BJ (cell line): ENCODE data around the gene ENTHD1. TPM values are rescaled to one million over a fixed set of nuclear protein-coding genes. Genes with fewer than 3 reads are reported as not detected.

Source experiments
- CTCF ChIA-PET: fragments of 350-600 bp; formaldehyde crosslinking; extraction: SDS; loops from one replicate; lab custom pipeline; 2021; ENCODE audit warnings: antibody characterized with exemption, inconsistent platforms; lab: Yijun Ruan, JAX
- POLR2A ChIA-PET: fragments of 300-600 bp; sonication (Branson Sonifier 250); formaldehyde crosslinking; extraction: SDS; loops from one replicate; lab custom pipeline; 2021; ENCODE audit warnings: antibody characterized with exemption; lab: Charles Lee
- DNase-seq: peaks from one replicate; pipeline ENCODE4 v3.0.0-alpha.2; 2011; ENCODE audit warnings: low read depth
- H3K27me3 ChIP-seq: 2 replicates; pipeline ENCODE4 v1.6.0; 2011; ENCODE audit warnings: low read length; ENCODE audit not compliant: control insufficient read depth, insufficient read depth
- H3K36me3 ChIP-seq: 2 replicates; pipeline ENCODE4 v1.5.1; 2011; ENCODE audit warnings: low read length; ENCODE audit not compliant: control insufficient read depth, insufficient read depth
- H3K4me3 ChIP-seq: 2 replicates; pipeline ENCODE4 v1.5.1; 2011; ENCODE audit warnings: low read depth, mild to moderate bottlenecking, control low read depth, low read length
- polyA plus RNA-seq: library from polyadenylated mRNA; depleted of rRNA; stranded (reverse); fragments of >200 nt; gene quantifications from 2 replicates; pipeline ENCODE4 v1.2.3, GENCODE V29; 2011
- TF ChIP-seq, protein P1 (sequence below): IDR thresholded peaks from 2 replicates; pipeline ENCODE4 v1.5.1; 2011; ENCODE audit warnings: low read depth, mild to moderate bottlenecking, control low read depth, inconsistent platforms, low read length, moderate library complexity; ENCODE audit not compliant: insufficient read depth

ENTHD1 gene
- polyA plus RNA-seq, 1 experiment = not detected

DNA sequence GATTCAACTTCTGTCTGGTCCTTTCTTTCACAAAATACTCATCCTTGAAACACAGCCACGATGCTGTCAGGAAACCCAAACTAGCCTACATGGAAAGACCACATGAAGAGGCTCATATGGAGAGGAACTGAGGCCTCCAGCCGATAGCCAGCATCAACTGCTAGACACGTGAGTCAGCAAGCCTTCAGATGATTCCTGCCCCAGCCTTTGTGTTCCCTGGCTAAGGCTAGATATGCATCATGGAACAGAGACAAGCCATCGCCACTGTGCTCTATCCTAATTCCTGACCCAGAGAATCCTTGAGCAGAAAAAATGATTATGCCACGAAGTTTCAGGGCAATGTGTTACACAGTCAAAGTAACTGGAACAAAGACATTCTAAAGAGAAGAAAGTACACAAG, 75.5 kb downstream of the ENTHD1 start:
- ChIA-PET CTCF (no interaction called here), POLR2A (no interaction called here)
- TF ChIP-seq, protein P1, sequence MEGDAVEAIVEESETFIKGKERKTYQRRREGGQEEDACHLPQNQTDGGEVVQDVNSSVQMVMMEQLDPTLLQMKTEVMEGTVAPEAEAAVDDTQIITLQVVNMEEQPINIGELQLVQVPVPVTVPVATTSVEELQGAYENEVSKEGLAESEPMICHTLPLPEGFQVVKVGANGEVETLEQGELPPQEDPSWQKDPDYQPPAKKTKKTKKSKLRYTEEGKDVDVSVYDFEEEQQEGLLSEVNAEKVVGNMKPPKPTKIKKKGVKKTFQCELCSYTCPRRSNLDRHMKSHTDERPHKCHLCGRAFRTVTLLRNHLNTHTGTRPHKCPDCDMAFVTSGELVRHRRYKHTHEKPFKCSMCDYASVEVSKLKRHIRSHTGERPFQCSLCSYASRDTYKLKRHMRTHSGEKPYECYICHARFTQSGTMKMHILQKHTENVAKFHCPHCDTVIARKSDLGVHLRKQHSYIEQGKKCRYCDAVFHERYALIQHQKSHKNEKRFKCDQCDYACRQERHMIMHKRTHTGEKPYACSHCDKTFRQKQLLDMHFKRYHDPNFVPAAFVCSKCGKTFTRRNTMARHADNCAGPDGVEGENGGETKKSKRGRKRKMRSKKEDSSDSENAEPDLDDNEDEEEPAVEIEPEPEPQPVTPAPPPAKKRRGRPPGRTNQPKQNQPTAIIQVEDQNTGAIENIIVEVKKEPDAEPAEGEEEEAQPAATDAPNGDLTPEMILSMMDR = no peak
- H3K36me3 ChIP-seq = no peaks in the 10 kb centered on the region
- no peaks in the 10 kb centered on the region for H3K27me3 ChIP-seq
- H3K4me3 ChIP-seq = no peak overlapping the region
- no peak for DNase-seq

DNA sequence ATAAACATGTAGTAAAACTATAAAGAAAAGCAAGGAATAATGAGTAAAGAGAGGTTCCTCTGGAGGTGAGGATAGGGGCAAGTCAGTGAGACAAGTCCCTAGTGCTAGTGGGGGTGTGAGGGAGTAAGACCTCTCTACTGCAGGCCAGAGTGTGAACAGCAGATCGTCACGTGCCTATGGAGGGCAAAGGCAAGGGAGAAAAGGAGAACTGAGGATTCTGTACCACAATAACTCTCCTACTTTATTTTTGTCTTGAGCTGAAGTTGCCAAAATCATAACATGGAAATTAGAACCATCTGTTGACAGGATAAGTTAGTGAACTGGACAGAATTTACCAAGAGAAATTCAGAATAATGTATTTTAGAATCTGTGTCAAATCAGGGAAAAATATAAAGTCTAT, 77.6 kb downstream of the ENTHD1 start:
- no peak overlapping the region for H3K4me3 ChIP-seq
- DNase-seq = no peak
- TF ChIP-seq, protein P1 = no peak
- POLR2A ChIA-PET = no interaction called here
- CTCF ChIA-PET = no interaction called here
- H3K36me3 ChIP-seq = no peaks in the 10 kb centered on the region
- peaks cover 3% of the 10 kb centered on the region; the same call in 1 of the 2 replicates for H3K27me3 ChIP-seq

DNA sequence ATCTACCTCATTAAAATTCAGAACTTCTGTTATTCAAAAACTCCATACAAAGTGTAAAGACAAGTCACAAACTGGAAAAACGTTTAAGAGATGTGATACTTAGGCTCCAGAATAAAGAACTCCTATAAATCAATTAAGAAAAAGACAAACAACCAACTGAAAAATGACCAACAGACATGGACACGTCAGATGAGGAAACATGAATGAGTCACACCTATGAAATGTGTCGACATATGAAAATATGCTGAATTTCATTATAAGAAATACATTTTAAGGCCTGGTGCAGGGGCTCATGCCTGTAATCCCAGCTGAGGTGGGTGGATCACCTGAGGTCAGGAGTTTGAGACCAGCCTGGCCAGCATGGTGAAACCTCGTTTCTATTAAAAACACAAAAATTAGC, 78.7 kb downstream of the ENTHD1 start:
- Histone ChIP-seq H3K36me3 (no peaks in the 10 kb centered on the region), H3K4me3 (no peak overlapping the region), H3K27me3 (peaks cover 3% of the 10 kb centered on the region; the same call in 1 of the 2 replicates)
- ChIA-PET CTCF (no interaction called here), POLR2A (no interaction called here)
- DNase-seq = no peak
- TF ChIP-seq, protein P1 = no peak

DNA sequence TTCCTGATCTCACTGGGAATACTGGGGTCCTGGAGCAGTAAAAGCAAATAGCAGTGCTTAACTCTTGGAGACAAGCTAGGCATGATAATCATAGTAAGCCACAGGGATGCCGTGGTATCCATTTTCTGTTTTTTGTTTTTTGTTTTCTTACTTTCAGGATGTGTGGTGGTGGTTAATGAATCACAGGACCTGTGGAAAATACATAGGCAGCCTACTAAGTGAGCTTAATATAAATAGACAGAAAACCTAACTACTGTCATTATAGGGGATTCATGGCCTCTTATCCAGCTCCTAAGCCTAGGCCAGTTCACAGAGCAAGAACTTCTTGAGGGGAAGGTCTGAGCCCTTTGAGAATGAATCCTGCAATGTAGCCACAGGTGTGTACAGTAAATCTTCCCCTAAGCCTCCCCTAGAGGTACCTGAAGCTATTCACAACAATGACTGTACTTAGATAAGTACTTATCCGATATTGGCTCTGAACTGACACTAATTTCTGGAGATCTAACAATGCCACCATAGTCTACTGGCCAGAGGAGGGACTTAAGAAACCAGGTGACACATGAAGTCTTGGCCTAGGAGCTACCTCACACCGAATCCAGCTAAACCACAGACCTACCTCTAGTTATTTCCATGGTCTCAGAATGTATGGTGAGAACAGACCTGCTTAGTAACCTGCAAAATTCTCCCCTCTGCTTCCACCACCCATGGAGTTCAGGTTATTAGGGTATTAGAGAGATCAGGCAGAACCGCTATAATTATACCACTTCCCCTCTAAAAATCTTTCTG, 83.6 kb downstream of the ENTHD1 start:
- no peaks in the 10 kb centered on the region for H3K36me3 ChIP-seq
- CTCF ChIA-PET = interaction anchor here (0.8 kb wide), 1 partner anchor 275 kb away, joined by 4 read pairs; no protein-coding TSS in a partner anchor

DNA sequence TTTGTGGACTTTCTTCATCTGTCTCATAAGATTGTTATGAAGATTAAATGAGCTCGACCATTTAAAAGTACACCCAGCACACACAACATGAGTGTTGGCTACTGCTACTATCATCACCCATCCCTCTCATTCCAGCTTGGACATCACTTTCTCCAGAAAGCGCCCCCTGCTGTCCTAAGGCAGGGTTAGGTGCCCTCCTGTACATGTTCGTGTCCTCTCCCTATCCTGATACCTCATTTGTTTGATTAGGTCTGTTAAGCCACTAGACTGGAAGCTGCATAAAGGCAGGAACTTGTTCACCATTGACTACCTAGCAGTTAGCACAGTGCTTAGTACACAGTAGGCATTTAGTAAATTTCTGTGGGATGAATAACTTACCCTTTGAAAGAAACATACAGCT, 85.5 kb downstream of the ENTHD1 start:
- Histone ChIP-seq H3K4me3 (no peak overlapping the region), H3K36me3 (no peaks in the 10 kb centered on the region), H3K27me3 (peaks cover 13% of the 10 kb centered on the region)
- TF ChIP-seq, protein P1 = peak; percentile 56
- POLR2A ChIA-PET = no interaction called here
- CTCF ChIA-PET = interaction anchor here (0.9 to 1.3 kb wide), 4 partner anchors 229 to 310 kb away, joined by 3 to 12 read pairs (median 3); no protein-coding TSS in a partner anchor
- DNase-seq = no peak

More for the DNA sequence above, 83.6 kb downstream of the ENTHD1 start:
- POLR2A ChIA-PET = no interaction called here
- H3K4me3 ChIP-seq = no peak overlapping the region
- H3K27me3 ChIP-seq = peaks cover 13% of the 10 kb centered on the region
- TF ChIP-seq, protein P1 = no peak
- no peak for DNase-seq
